Fibroblast of mammary gland (primary cell): ENCODE data around the gene PRKAR1B.

Source experiments
- DNase-seq: peaks from one replicate; pipeline ENCODE4 v3.0.0-alpha.2; 2010; ENCODE audit warnings: low read depth
- H3K4me3 ChIP-seq: 2 replicates; pipeline ENCODE4 v1.5.1; 2011; ENCODE audit warnings: low read depth, mild to moderate bottlenecking, low read length, moderate library complexity; ENCODE audit not compliant: control insufficient read depth
- TF ChIP-seq, protein P1 (sequence below): conservative IDR thresholded peaks from 2 replicates; pipeline ENCODE4 v1.5.1; 2011; ENCODE audit warnings: low read depth, low read length, inconsistent platforms; ENCODE audit not compliant: control insufficient read depth, insufficient read depth

The PRKAR1B gene

DNA sequence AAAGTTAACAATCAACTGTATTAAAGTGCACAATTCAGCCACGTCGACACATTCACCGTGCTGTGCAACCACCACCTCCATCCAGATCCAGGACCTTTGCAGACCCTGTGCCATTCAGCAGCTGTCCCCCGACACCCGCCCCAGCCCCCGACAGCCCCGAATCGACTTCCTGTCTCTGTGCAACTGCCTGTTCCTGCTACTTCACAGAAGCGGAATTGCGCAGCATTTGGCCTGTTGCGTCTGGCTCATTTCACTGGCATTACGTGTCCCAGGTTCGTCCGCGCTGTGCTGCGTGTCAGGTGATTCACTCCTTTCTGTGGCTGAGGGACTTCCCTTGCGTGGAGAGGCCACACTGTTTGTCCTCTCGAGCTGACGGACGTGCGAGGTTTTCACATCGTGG, 33.8 kb downstream of the PRKAR1B start:
- no peak overlapping the region for H3K4me3 ChIP-seq
- no peak for DNase-seq
- TF ChIP-seq, protein P1, sequence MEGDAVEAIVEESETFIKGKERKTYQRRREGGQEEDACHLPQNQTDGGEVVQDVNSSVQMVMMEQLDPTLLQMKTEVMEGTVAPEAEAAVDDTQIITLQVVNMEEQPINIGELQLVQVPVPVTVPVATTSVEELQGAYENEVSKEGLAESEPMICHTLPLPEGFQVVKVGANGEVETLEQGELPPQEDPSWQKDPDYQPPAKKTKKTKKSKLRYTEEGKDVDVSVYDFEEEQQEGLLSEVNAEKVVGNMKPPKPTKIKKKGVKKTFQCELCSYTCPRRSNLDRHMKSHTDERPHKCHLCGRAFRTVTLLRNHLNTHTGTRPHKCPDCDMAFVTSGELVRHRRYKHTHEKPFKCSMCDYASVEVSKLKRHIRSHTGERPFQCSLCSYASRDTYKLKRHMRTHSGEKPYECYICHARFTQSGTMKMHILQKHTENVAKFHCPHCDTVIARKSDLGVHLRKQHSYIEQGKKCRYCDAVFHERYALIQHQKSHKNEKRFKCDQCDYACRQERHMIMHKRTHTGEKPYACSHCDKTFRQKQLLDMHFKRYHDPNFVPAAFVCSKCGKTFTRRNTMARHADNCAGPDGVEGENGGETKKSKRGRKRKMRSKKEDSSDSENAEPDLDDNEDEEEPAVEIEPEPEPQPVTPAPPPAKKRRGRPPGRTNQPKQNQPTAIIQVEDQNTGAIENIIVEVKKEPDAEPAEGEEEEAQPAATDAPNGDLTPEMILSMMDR: no peak

GRCh38 chr7:691361-692045, 35.6 kb downstream of the PRKAR1B start:
- DNase-seq: no peak
- no peak overlapping the region for H3K4me3 ChIP-seq
- TF ChIP-seq, protein P1: no peak

DNA sequence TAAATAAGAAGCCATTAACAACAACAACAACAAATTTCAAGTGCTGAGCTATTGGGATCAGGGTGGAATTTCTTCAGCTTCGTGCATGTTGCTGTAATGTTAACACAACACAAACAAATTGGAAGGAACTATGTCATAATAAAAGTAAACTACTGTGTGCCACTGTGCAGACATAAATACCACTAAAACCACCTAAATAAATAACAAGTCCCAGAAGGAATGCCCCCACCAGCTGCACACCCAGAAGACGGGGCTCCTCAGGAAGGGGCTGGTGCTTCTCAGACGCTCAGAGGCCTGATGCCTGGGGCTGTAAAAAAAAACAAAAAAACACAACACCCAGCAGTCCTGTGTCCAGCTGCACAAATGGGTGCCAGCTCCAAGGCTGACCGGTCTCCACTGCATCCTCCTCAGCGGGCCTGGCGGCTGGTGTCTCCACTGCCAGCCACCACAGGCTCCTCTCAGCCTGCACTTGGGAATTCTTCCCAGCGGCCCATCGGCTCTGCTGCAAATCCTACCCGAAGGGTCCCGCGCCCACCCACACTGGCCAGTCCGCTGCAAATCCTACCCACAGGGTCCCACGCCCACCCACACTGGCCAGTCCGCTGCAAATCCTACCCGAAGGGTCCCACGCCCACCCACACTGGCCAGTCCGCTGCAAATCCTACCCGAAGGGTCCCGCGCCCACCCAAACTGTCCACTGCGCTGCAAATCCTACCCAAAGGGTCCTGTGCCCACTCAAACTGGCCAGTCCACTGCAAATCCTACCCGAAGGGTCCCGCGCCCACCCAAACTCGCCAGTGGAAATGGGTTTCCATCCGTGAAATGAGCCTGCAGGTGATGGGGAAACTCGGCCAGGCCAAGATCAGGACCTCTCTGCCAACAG, 36.4 kb downstream of the PRKAR1B start:
- DNase-seq: no peak
- TF ChIP-seq, protein P1: no peak
- no peak overlapping the region for H3K4me3 ChIP-seq

DNA sequence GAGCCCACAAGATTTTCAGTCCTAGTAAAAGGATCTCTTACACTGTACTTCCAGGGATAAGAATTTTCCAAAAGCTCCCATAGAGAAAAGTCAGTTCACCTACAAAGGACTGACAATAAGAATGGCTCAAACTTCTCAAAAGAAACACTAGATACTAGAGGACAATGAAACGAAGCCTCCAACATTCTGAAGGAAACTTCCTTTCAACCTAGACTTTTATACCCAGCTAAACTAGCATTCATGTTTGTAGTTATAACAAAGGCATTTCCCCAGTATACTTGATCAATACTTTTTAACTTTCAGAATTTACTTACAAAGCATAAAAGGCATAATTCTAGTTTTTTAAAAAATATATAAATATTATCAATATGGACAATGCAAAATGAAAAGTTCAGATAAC, 41.5 kb downstream of the PRKAR1B start:
- TF ChIP-seq, protein P1: no peak
- no peak for DNase-seq
- H3K4me3 ChIP-seq: no peak overlapping the region

- TF ChIP-seq, protein P1: no peak
- H3K4me3 ChIP-seq: no peak overlapping the region
- no peak for DNase-seq
Observed at GRCh38 chr7:684416-684815, 42.7 kb downstream of the PRKAR1B start.

- DNase-seq: no peak
- TF ChIP-seq, protein P1: no peak
Observed at GRCh38 chr7:683526-684205, 43.4 kb downstream of the PRKAR1B start.

More at GRCh38 chr7:683526-684205, 43.4 kb downstream of the PRKAR1B start:
- H3K4me3 ChIP-seq: no peak overlapping the region
